Measurements from ENCODE around the gene EVA1B. TPM values are rescaled to one million over a fixed set of nuclear protein-coding genes. Genes with fewer than 3 reads are reported as not detected.

EVA1B gene
- total and polyA plus RNA-seq, 2 of the 13 experiments (the other 11 are each of a cell fraction or from before 2014, with no cell fraction given), result 3.9 to 6.6 TPM

- TF ChIP-seq ZBTB40 (IDR thresholded peaks at IDR 0.05) (no peak), ZBTB40 (CRISPR knock-in tag; IDR thresholded peaks at IDR 0.05) (peak; percentile 13; the same call in 1 of the 2 replicates), ZNF878 (CRISPR knock-in tag; IDR thresholded peaks at IDR 0.05) (no peak), ZNF414 (CRISPR knock-in tag; IDR thresholded peaks at IDR 0.05) (no peak; the same call in 1 of the 2 replicates), ZFP37 (CRISPR knock-in tag; IDR thresholded peaks at IDR 0.05; ENCODE audit: borderline replicate concordance) (no peak; the same call in 1 of the 2 replicates), ISL2 (CRISPR knock-in tag; IDR thresholded peaks at IDR 0.05) (peak; percentile 36; the same call in 1 of the 2 replicates), ZNF383 (CRISPR knock-in tag; IDR thresholded peaks at IDR 0.05; ENCODE audit: borderline replicate concordance) (0 out of 2 replicates have a peak, but pooled peaks have one; percentile 24), ZHX1 (CRISPR knock-in tag; IDR thresholded peaks at IDR 0.05; ENCODE audit: low read depth) (no peak), GLMP (CRISPR knock-in tag; IDR thresholded peaks at IDR 0.05; ENCODE audit: borderline replicate concordance) (no peak), LRRFIP1 (CRISPR knock-in tag; conservative IDR thresholded peaks at IDR 0.05) (no peak), CHD2 (IDR thresholded peaks at IDR 0.05; ENCODE audit: low read depth, low read length) (no peak), SETDB1 (CRISPR knock-in tag; IDR thresholded peaks at IDR 0.05; ENCODE audit: borderline replicate concordance) (no peak)
Observed at GRCh38 chr1:36306210-36306901, 17.1 kb downstream of the EVA1B start, which contains the start of gene SH3D21 (continued).
